Liver (tissue), 9 donors: ENCODE measurements around the gene STAT1. TPM values are rescaled to one million over a fixed set of nuclear protein-coding genes. Genes with fewer than 3 reads are reported as not detected.

Experiments used
- DNase-seq: peaks from one replicate; pipeline ENCODE4 v3.0.0-alpha.2; 2017; ENCODE audit warnings: low spot score
- H3K27ac ChIP-seq, 2 donors: one replicate each; pipeline ENCODE4 v1.7.0; 2013; ENCODE audit warnings: inconsistent platforms in 2 of 2, low read length in 2 of 2, control low read depth in 1 of 2, low read depth in 1 of 2, mild to moderate bottlenecking in 1 of 2
- H3K27me3 ChIP-seq, 4 donors: one replicate each; pipeline versions ENCODE4 v1.6.1 to v1.7.0; 2013; ENCODE audit warnings: low read length in 3 of 4, inconsistent platforms in 1 of 4, mild to moderate bottlenecking in 1 of 4, moderate library complexity in 1 of 4; ENCODE audit not compliant: control insufficient read depth in 4 of 4, insufficient read depth in 4 of 4
- H3K36me3 ChIP-seq, 4 donors: one replicate each; pipeline versions ENCODE4 v1.6.1 to v1.7.0; 2013; ENCODE audit warnings: low read length in 3 of 4, mild to moderate bottlenecking in 3 of 4, low read depth in 1 of 4, moderate library complexity in 1 of 4; ENCODE audit not compliant: control insufficient read depth in 4 of 4, insufficient read depth in 3 of 4
- H3K4me1 ChIP-seq, 4 donors: one replicate each; pipeline versions ENCODE4 v1.6.1 to v1.7.0; 2013; ENCODE audit warnings: low read length in 3 of 4, mild to moderate bottlenecking in 3 of 4, moderate library complexity in 1 of 4; ENCODE audit not compliant: control insufficient read depth in 4 of 4, insufficient read depth in 4 of 4
- H3K4me3 ChIP-seq, 3 donors: one replicate each; pipeline versions ENCODE4 v1.6.1 to v1.7.0; 2013; ENCODE audit warnings: low read length in 3 of 3, control low read depth in 1 of 3, low read depth in 1 of 3, mild to moderate bottlenecking in 1 of 3
- H3K9ac ChIP-seq, 2 donors: one replicate each; pipeline ENCODE4 v1.7.0; 2013; ENCODE audit warnings: low read length in 2 of 2, mild to moderate bottlenecking in 2 of 2, moderate library complexity in 2 of 2, control low read depth in 1 of 2, low read depth in 1 of 2
- H3K9me3 ChIP-seq, 4 donors: one replicate each; pipeline versions ENCODE4 v1.6.1 to v1.7.0; 2013; ENCODE audit warnings: low read length in 3 of 4; ENCODE audit not compliant: control insufficient read depth in 4 of 4
- ATF3 ChIP-seq: IDR thresholded peaks from 2 replicates; pipeline ENCODE4 v1.6.1; 2016; ENCODE audit warnings: antibody characterized with exemption
- CTCF ChIP-seq: fragments of 150-350 bp; IDR thresholded peaks from 2 replicates; pipeline ENCODE4 v1.5.1; 2017; ENCODE audit warnings: improper control_type of control experiment, low read depth, low read length; ENCODE audit not compliant: missing input control
- EGR1 ChIP-seq, 2 donors: IDR thresholded peaks; 2 replicates each; pipeline ENCODE4 v1.6.1; 2016 to 2018; ENCODE audit warnings: antibody characterized with exemption in 2 of 2, low read depth in 2 of 2
- FOXA2 ChIP-seq: IDR thresholded peaks from 2 replicates; pipeline ENCODE4 v1.6.1; 2016; ENCODE audit warnings: antibody characterized with exemption
- GABPA ChIP-seq, 2 donors: IDR thresholded peaks in 1 of 2; conservative IDR thresholded peaks in 1 of 2; 2 replicates each; pipeline ENCODE4 v1.6.1; 2016; ENCODE audit warnings: antibody characterized with exemption in 2 of 2, mild to moderate bottlenecking in 1 of 2, moderate library complexity in 1 of 2
- HNF4A ChIP-seq, 2 donors: conservative IDR thresholded peaks; 2 replicates each; pipeline ENCODE4 v1.6.1; 2016; ENCODE audit warnings: antibody characterized with exemption in 2 of 2, mild to moderate bottlenecking in 2 of 2
- HNF4G ChIP-seq: IDR thresholded peaks from 2 replicates; pipeline ENCODE4 v1.6.1; 2016; ENCODE audit warnings: antibody characterized with exemption
- JUND ChIP-seq, 2 donors: IDR thresholded peaks; 2 replicates each; pipeline ENCODE4 v1.6.1; 2016; ENCODE audit warnings: antibody characterized with exemption in 2 of 2
- MAX ChIP-seq: IDR thresholded peaks from 2 replicates; pipeline ENCODE4 v1.6.1; 2016; ENCODE audit warnings: antibody characterized with exemption
- NR2F2 ChIP-seq: IDR thresholded peaks from 2 replicates; pipeline ENCODE4 v1.6.1; 2016; ENCODE audit warnings: antibody characterized with exemption
- RAD21 ChIP-seq, 2 donors: IDR thresholded peaks; 2 replicates each; pipeline ENCODE4 v1.6.1; 2016; ENCODE audit warnings: antibody characterized with exemption in 2 of 2, mild to moderate bottlenecking in 2 of 2
- REST ChIP-seq: IDR thresholded peaks from 2 replicates; pipeline ENCODE4 v1.6.1; 2016; ENCODE audit warnings: antibody characterized with exemption, mild to moderate bottlenecking
- RXRA ChIP-seq, 2 donors: IDR thresholded peaks; 2 replicates each; pipeline ENCODE4 v1.6.1; 2017 to 2018; ENCODE audit warnings: antibody characterized with exemption in 2 of 2, mild to moderate bottlenecking in 1 of 2
- SP1 ChIP-seq: IDR thresholded peaks from 2 replicates; pipeline ENCODE4 v1.6.1; 2018; ENCODE audit warnings: antibody characterized with exemption, mild to moderate bottlenecking
- TAF1 ChIP-seq: conservative IDR thresholded peaks from 2 replicates; pipeline ENCODE4 v1.6.1; 2016; ENCODE audit warnings: antibody characterized with exemption, mild to moderate bottlenecking
- ZBTB33 ChIP-seq: IDR thresholded peaks from 2 replicates; pipeline ENCODE4 v1.6.1; 2016; ENCODE audit warnings: antibody characterized with exemption
- WGBS: extraction: QIAGEN DNeasy Blood & Tissue Kit; methylation state at CpG from one replicate; pipeline ENCODE4 v1.1.7; 2013; 5-methylcytosine and 5-hydroxymethylcytosine counted together
- polyA plus RNA-seq, 2 donors: library from polyadenylated mRNA; stranded (reverse) in 1 of 2; unstranded in 1 of 2; fragments of 200-250 nt in 1 of 2; fragments of >200 nt in 1 of 2; fragmentation: Nextera tagmentation in 1 of 2; extraction: Ambion mirVana in 1 of 2; gene quantifications; one replicate each; pipeline versions ENCODE4 v1.2.1 to v1.2.3, GENCODE V29; 2013 to 2015
- total RNA-seq, 2 donors: library from RNA; depleted of rRNA; stranded (reverse); fragments of >200 nt; gene quantifications; one replicate each; pipeline ENCODE4 v1.2.3, GENCODE V29; 2014
- donor health status: healthy.
- donor health status: healthy.
- donor health status: healthy.
- donor health status: healthy.
- donor health status: healthy.

STAT1 gene
- total and polyA plus RNA-seq, 4 donors = 26.2 to 78.7 (median 45.6) TPM

- Histone ChIP-seq H3K9ac (no peak overlapping the region), H3K27me3 (no peaks in the 10 kb centered on the region), H3K27ac (no peak overlapping the region), H3K9me3 (no peaks in the 10 kb centered on the region), H3K4me1 (no peaks in the 10 kb centered on the region), H3K4me3 (no peak overlapping the region), H3K36me3 (no peaks in the 10 kb centered on the region)
- 94% methylated on average over 3 of the region's 3 CpGs for WGBS
- no peak for TF ChIP-seq HNF4A (conservative IDR thresholded peaks at IDR 0.05)
- DNase-seq = no peak
Observed at GRCh38 chr2:190950566-190950991, 63.4 kb downstream of the STAT1 start.

- 82% methylated on average over 2 of the region's 2 CpGs for WGBS
- Histone ChIP-seq H3K9ac (no peak overlapping the region), H3K9me3 (no peaks in the 10 kb centered on the region), H3K36me3 (no peaks in the 10 kb centered on the region), H3K4me3 (no peak overlapping the region), H3K27ac (no peak overlapping the region), H3K27me3 (no peaks in the 10 kb centered on the region), H3K4me1 (no peaks in the 10 kb centered on the region)
- no peak for DNase-seq
- TF ChIP-seq MAX (no peak), HNF4G (no peak), GABPA (IDR thresholded peaks at IDR 0.05 in 1 of 2, conservative IDR thresholded peaks at IDR 0.05 in 1 of 2) (no peak), JUND (IDR thresholded peaks at IDR 0.05) (no peak), TAF1 (no peak), SP1 (no peak), ATF3 (no peak), CTCF (no peak), HNF4A (conservative IDR thresholded peaks at IDR 0.05) (no peak), REST (no peak), RAD21 (IDR thresholded peaks at IDR 0.05) (no peak), ZBTB33 (no peak), FOXA2 (no peak), RXRA (IDR thresholded peaks at IDR 0.05) (no peak), EGR1 (IDR thresholded peaks at IDR 0.05; ENCODE audit: low read depth in 2 of 2) (no peak), NR2F2 (no peak)
Observed at GRCh38 chr2:190948671-190949070, 65.3 kb downstream of the STAT1 start.
